HCT116 (cell line): ENCODE data around the gene CCER1. TPM values are rescaled to one million over a fixed set of nuclear protein-coding genes. Genes with fewer than 3 reads are reported as not detected.

Experiments used
- ATAC-seq: fragments of 200-7000 bp; cut with Tn5 transposase; 2 replicates; pipeline ENCODE4 v1.9.1; 2020; ENCODE audit warnings: mild to moderate bottlenecking, moderate library complexity
- BruUV-seq: library from RNA; stranded (reverse); fragments of 400-500 nt; replicated peaks from 2 replicates; lab custom pipeline; 2021; lab: Mats Ljungman, UMichigan
- CTCF ChIA-PET: fragments of 300-600 bp; sonication (Branson Sonifier 250); formaldehyde crosslinking; loops from one replicate; lab custom pipeline; 2021; ENCODE audit warnings: antibody characterized with exemption; lab: Charles Lee
- POLR2A ChIA-PET: fragments of 300-600, 350-600 bp; sonication (Branson Sonifier 250); formaldehyde crosslinking; loops from one replicate; lab custom pipeline; 2021; ENCODE audit warnings: antibody characterized with exemption; lab: Charles Lee
- RAD21 ChIA-PET, 2 experiments: fragments of 300-600 bp; sonication (Branson Sonifier 250); formaldehyde crosslinking; loops; one replicate each; lab custom pipeline; 2023; ENCODE audit warnings: low total read pairs in 2 of 2; ENCODE audit not compliant: uncharacterized antibody in 2 of 2, unreplicated experiment in 2 of 2, low non-redundant PET in 1 of 2; lab: Charles Lee
- DNase-seq: peaks from one replicate; pipeline ENCODE4 v3.0.0-alpha.2; 2010; ENCODE audit warnings: low read depth, low spot score
- H2AFZ ChIP-seq: fragments of 200-600 bp; shearing (Covaris generic), sonication (generic); 2 replicates; pipeline ENCODE4 v1.6.1; 2017; ENCODE audit warnings: low read depth, mixed run types, mixed read lengths, antibody characterized with exemption, low read length; ENCODE audit not compliant: poor library complexity, severe bottlenecking
- H3K27ac ChIP-seq: 2 replicates; pipeline ENCODE4 v1.5.1; 2012; ENCODE audit warnings: low read depth, low read length
- H3K27me3 ChIP-seq: fragments of 200-600 bp; sonication (generic); 2 replicates; pipeline ENCODE4 v1.6.1; 2016; ENCODE audit warnings: mixed run types, low read length, mixed read lengths; ENCODE audit not compliant: insufficient read depth
- H3K36me3 ChIP-seq, 2 experiments: fragments of 200-500 bp in 1 of 2; fragments of 200-600 bp in 1 of 2; sonication (Bioruptor generic) in 1 of 2; sonication (generic) in 1 of 2; 2 replicates each; pipeline versions ENCODE4 v1.5.1 to v1.6.1; 2014 to 2016; ENCODE audit warnings: low read length in 2 of 2, inconsistent platforms in 1 of 2, mixed read lengths in 1 of 2, mixed run types in 1 of 2; ENCODE audit not compliant: insufficient read depth in 2 of 2, control insufficient read depth in 1 of 2
- H3K4me1 ChIP-seq, 2 experiments: fragments of 200-600 bp in 1 of 2; sonication (generic) in 1 of 2; 2 replicates each; pipeline versions ENCODE4 v1.5.1 to v1.6.1; 2012 to 2017; ENCODE audit warnings: low read length in 2 of 2, inconsistent platforms in 1 of 2, mild to moderate bottlenecking in 1 of 2, mixed read lengths in 1 of 2, mixed run types in 1 of 2, moderate library complexity in 1 of 2; ENCODE audit not compliant: insufficient read depth in 2 of 2, control insufficient read depth in 1 of 2
- H3K4me2 ChIP-seq: fragments of 200-600 bp; sonication (generic); 2 replicates; pipeline ENCODE4 v1.6.1; 2017; ENCODE audit warnings: mixed run types, low read length, mixed read lengths
- H3K4me3 ChIP-seq, 2 experiments: fragments of 200-600 bp in 1 of 2; sonication (generic) in 1 of 2; replicated peaks in 1 of 2; 2 replicates each; pipeline ENCODE4 v1.5.1; 2011 to 2016; ENCODE audit warnings: low read length in 2 of 2, control low read depth in 1 of 2, low read depth in 1 of 2, mild to moderate bottlenecking in 1 of 2, mixed read lengths in 1 of 2, mixed run types in 1 of 2
- H3K79me2 ChIP-seq: fragments of 200-600 bp; sonication (generic); 2 replicates; pipeline ENCODE4 v1.6.1; 2017; ENCODE audit warnings: mild to moderate bottlenecking, mixed run types, low read length, moderate library complexity, mixed read lengths; ENCODE audit not compliant: insufficient read depth
- H3K9ac ChIP-seq: fragments of 200-600 bp; sonication (generic); 2 replicates; pipeline ENCODE4 v1.6.1; 2016; ENCODE audit warnings: low read length, mixed read lengths
- H3K9me2 ChIP-seq: fragments of 200-600 bp; sonication (generic), shearing (Covaris generic); 2 replicates; pipeline ENCODE4 v1.6.1; 2017; ENCODE audit warnings: mixed run types, mild to moderate bottlenecking, moderate library complexity; ENCODE audit not compliant: insufficient read depth
- H3K9me3 ChIP-seq, 2 experiments: fragments of 200-500 bp in 1 of 2; fragments of 200-600 bp in 1 of 2; sonication (Bioruptor generic) in 1 of 2; sonication (generic) in 1 of 2; 2 replicates each; pipeline ENCODE4 v1.6.1; 2014 to 2017; ENCODE audit warnings: low read length in 2 of 2, mixed read lengths in 2 of 2, inconsistent platforms in 1 of 2, low read depth in 1 of 2, mild to moderate bottlenecking in 1 of 2, mixed run types in 1 of 2, moderate library complexity in 1 of 2; ENCODE audit not compliant: control insufficient read depth in 1 of 2, insufficient read depth in 1 of 2
- H4K20me1 ChIP-seq: fragments of 200-600 bp; sonication (generic), shearing (Covaris generic); 2 replicates; pipeline ENCODE4 v1.6.1; 2017; ENCODE audit warnings: mixed run types, mild to moderate bottlenecking, moderate library complexity; ENCODE audit not compliant: insufficient read depth
- CBX3 ChIP-seq: IDR thresholded peaks from 2 replicates; pipeline ENCODE4 v1.6.1; 2012; ENCODE audit warnings: low read depth
- ELF1 ChIP-seq: IDR thresholded peaks from 2 replicates; pipeline ENCODE4 v1.6.1; 2012; ENCODE audit warnings: low read depth, borderline replicate concordance
- FOSL1 ChIP-seq: IDR thresholded peaks from 2 replicates; pipeline ENCODE4 v1.6.1; 2012; ENCODE audit warnings: low read depth
- SRF ChIP-seq: IDR thresholded peaks from 2 replicates; pipeline ENCODE4 v1.6.1; 2012; ENCODE audit warnings: low read depth
- YY1 ChIP-seq: IDR thresholded peaks from 2 replicates; pipeline ENCODE4 v1.6.1; 2011; ENCODE audit warnings: low read length, low read depth, moderate library complexity, mild to moderate bottlenecking; ENCODE audit not compliant: insufficient replicate concordance; ENCODE audit errors: extremely low read depth
- ZFX ChIP-seq: fragments of 450-650 bp; IDR thresholded peaks from 2 replicates; pipeline ENCODE4 v1.6.1; 2017
- ZNF274 ChIP-seq: fragments of 200-500 bp; sonication (Bioruptor generic); IDR thresholded peaks from 2 replicates; pipeline ENCODE4 v1.6.1; 2014; ENCODE audit warnings: mild to moderate bottlenecking, low read depth, low read length, inconsistent platforms
- intact Hi-C: fragments of 100-400 bp; cut with micrococcal nuclease; formaldehyde crosslinking; loops from 2 replicates; pipeline ENCODE4 v1.10.0; 2022
- total RNA-seq: library from RNA; stranded (reverse); gene quantifications from one replicate; pipeline ENCODE4 v1.2.1, GENCODE V29; 2021; ENCODE audit not compliant: unreplicated experiment
- TF ChIP-seq, protein P1 (sequence below): IDR thresholded peaks from 2 replicates; pipeline ENCODE4 v1.6.1; 2012; ENCODE audit warnings: low read depth
- TF ChIP-seq, protein P2 (sequence below): IDR thresholded peaks from 2 replicates; pipeline ENCODE4 v1.6.1; 2011; ENCODE audit warnings: mild to moderate bottlenecking, low read length, moderate library complexity; ENCODE audit not compliant: insufficient replicate concordance; ENCODE audit errors: extremely low read depth
- TF ChIP-seq, protein P3 (sequence below), 3 experiments: fragments of 200-600 bp in 1 of 3; sonication (generic) in 1 of 3; IDR thresholded peaks in 2 of 3; conservative IDR thresholded peaks in 1 of 3; 2 replicates each; pipeline ENCODE4 v1.5.1; 2012 to 2017; ENCODE audit warnings: low read depth in 2 of 3, low read length in 2 of 3, antibody characterized with exemption in 1 of 3, borderline replicate concordance in 1 of 3, control low read depth in 1 of 3, mild to moderate bottlenecking in 1 of 3, mixed read lengths in 1 of 3, mixed run types in 1 of 3, moderate library complexity in 1 of 3; ENCODE audit not compliant: insufficient read depth in 1 of 3

Gene CCER1
- total RNA-seq, 1 experiment from 2014 or later, result not detected

DNA sequence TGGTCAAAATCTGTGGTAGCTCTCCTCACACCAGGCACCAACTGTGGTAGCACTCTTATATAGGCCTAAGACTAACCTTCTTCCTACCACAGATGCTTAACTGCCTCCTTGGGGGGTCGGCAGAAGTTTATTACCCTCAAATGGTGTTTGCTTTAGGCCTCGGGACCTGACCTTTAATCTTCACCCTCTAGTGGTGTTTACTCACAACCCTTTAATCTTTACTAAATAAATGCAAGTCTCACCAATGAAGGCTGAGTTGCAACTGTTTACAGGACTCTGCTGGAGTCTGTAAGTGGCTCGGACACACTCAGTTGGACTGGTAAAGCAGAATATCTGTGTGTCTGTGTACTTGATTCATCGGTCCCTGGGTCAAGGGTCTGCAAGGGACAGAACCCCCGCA, 29.4 kb downstream of the CCER1 start:
- ATAC-seq, result no peak
- RAD21 ChIA-PET, result no interaction called here
- intact Hi-C loops, result no loop called here

More for the DNA sequence above, 29.4 kb downstream of the CCER1 start:
- H3K4me3 ChIP-seq, result no peak overlapping the region
- TF ChIP-seq, protein P1, sequence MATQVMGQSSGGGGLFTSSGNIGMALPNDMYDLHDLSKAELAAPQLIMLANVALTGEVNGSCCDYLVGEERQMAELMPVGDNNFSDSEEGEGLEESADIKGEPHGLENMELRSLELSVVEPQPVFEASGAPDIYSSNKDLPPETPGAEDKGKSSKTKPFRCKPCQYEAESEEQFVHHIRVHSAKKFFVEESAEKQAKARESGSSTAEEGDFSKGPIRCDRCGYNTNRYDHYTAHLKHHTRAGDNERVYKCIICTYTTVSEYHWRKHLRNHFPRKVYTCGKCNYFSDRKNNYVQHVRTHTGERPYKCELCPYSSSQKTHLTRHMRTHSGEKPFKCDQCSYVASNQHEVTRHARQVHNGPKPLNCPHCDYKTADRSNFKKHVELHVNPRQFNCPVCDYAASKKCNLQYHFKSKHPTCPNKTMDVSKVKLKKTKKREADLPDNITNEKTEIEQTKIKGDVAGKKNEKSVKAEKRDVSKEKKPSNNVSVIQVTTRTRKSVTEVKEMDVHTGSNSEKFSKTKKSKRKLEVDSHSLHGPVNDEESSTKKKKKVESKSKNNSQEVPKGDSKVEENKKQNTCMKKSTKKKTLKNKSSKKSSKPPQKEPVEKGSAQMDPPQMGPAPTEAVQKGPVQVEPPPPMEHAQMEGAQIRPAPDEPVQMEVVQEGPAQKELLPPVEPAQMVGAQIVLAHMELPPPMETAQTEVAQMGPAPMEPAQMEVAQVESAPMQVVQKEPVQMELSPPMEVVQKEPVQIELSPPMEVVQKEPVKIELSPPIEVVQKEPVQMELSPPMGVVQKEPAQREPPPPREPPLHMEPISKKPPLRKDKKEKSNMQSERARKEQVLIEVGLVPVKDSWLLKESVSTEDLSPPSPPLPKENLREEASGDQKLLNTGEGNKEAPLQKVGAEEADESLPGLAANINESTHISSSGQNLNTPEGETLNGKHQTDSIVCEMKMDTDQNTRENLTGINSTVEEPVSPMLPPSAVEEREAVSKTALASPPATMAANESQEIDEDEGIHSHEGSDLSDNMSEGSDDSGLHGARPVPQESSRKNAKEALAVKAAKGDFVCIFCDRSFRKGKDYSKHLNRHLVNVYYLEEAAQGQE, result no peak
- TF ChIP-seq CBX3, result no peak
- TF ChIP-seq, protein P2, sequence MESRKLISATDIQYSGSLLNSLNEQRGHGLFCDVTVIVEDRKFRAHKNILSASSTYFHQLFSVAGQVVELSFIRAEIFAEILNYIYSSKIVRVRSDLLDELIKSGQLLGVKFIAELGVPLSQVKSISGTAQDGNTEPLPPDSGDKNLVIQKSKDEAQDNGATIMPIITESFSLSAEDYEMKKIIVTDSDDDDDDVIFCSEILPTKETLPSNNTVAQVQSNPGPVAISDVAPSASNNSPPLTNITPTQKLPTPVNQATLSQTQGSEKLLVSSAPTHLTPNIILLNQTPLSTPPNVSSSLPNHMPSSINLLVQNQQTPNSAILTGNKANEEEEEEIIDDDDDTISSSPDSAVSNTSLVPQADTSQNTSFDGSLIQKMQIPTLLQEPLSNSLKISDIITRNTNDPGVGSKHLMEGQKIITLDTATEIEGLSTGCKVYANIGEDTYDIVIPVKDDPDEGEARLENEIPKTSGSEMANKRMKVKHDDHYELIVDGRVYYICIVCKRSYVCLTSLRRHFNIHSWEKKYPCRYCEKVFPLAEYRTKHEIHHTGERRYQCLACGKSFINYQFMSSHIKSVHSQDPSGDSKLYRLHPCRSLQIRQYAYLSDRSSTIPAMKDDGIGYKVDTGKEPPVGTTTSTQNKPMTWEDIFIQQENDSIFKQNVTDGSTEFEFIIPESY, result no peak
- TF ChIP-seq, protein P3, sequence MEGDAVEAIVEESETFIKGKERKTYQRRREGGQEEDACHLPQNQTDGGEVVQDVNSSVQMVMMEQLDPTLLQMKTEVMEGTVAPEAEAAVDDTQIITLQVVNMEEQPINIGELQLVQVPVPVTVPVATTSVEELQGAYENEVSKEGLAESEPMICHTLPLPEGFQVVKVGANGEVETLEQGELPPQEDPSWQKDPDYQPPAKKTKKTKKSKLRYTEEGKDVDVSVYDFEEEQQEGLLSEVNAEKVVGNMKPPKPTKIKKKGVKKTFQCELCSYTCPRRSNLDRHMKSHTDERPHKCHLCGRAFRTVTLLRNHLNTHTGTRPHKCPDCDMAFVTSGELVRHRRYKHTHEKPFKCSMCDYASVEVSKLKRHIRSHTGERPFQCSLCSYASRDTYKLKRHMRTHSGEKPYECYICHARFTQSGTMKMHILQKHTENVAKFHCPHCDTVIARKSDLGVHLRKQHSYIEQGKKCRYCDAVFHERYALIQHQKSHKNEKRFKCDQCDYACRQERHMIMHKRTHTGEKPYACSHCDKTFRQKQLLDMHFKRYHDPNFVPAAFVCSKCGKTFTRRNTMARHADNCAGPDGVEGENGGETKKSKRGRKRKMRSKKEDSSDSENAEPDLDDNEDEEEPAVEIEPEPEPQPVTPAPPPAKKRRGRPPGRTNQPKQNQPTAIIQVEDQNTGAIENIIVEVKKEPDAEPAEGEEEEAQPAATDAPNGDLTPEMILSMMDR (IDR thresholded peaks at IDR 0.05 in 2 of 3, conservative IDR thresholded peaks at IDR 0.05 in 1 of 3; ENCODE audit: borderline replicate concordance in 1 of 3, insufficient read depth in 1 of 3, low read depth in 2 of 3, low read length in 2 of 3), result no peak
- TF ChIP-seq ELF1, result no peak
- TF ChIP-seq ZNF274, result no peak
- TF ChIP-seq YY1, result no peak
- TF ChIP-seq ZFX, result no peak
- TF ChIP-seq SRF, result no peak
- no peak for TF ChIP-seq FOSL1
- TF ChIP-seq, all 23 proteins: peak for 0
- BruUV-seq, result no TSS peak
- H3K9me2 ChIP-seq, result no peaks in the 10 kb centered on the region
- H2AFZ ChIP-seq, result no peak overlapping the region
- no peaks in the 10 kb centered on the region for H4K20me1 ChIP-seq
- H3K4me2 ChIP-seq, result no peak overlapping the region
- no peaks in the 10 kb centered on the region for H3K79me2 ChIP-seq
- no peaks in the 10 kb centered on the region for H3K9me3 ChIP-seq
- no peak overlapping the region for H3K9ac ChIP-seq
- H3K27me3 ChIP-seq, result no peaks in the 10 kb centered on the region
- CTCF ChIA-PET, result interaction anchor here (1.0 kb wide), 1 partner anchor 15 kb away, joined by 3 read pairs; no protein-coding TSS in a partner anchor
- H3K36me3 ChIP-seq, result no peaks in the 10 kb centered on the region
- no peak overlapping the region for H3K27ac ChIP-seq
- H3K4me1 ChIP-seq, result no peaks in the 10 kb centered on the region
- DNase-seq, result no peak
- POLR2A ChIA-PET, result no interaction called here
